Esophagus squamous epithelium (tissue), 5 donors: ENCODE measurements around the gene CD82. TPM values are rescaled to one million over a fixed set of nuclear protein-coding genes. Genes with fewer than 3 reads are reported as not detected.

ENCODE experiments used
- DNase-seq: peaks from one replicate; lab custom pipeline; 2025; lab: John Stamatoyannopoulos, UW
- H3K27ac ChIP-seq, 4 donors: fragments of 200-600 bp; sonication (generic); one replicate each; pipeline ENCODE4 v1.5.1; 2016 to 2019; ENCODE audit warnings: mild to moderate bottlenecking in 1 of 4
- H3K27me3 ChIP-seq, 4 donors: fragments of 200-600 bp; sonication (generic); 1 replicate in 3 of 4; 2 replicates in 1 of 4; pipeline versions ENCODE4 v1.5.1 to v1.6.0; 2017 to 2021; ENCODE audit warnings: antibody characterized with exemption in 1 of 4
- H3K36me3 ChIP-seq, 3 donors: fragments of 200-600 bp; sonication (generic); one replicate each; pipeline ENCODE4 v1.5.1; 2016 to 2019
- H3K4me1 ChIP-seq, 3 donors: fragments of 200-600 bp; sonication (generic); one replicate each; pipeline ENCODE4 v1.5.1; 2017 to 2019
- H3K4me3 ChIP-seq, 4 donors: fragments of 200-600 bp; sonication (generic); 1 replicate in 3 of 4; 2 replicates in 1 of 4; pipeline ENCODE4 v1.5.1; 2016 to 2019; ENCODE audit warnings: mild to moderate bottlenecking in 2 of 4, moderate library complexity in 1 of 4
- H3K9me3 ChIP-seq, 3 donors: fragments of 200-600 bp; sonication (generic); one replicate each; pipeline ENCODE4 v1.5.1; 2016 to 2019
- CTCF ChIP-seq, 6 experiments: fragments of 450-650 bp in 4 of 6; fragments of 200-600 bp in 2 of 6; sonication (generic) in 2 of 6; IDR thresholded peaks; one replicate each; pipeline ENCODE4 v1.5.1; 2016 to 2019; ENCODE audit warnings: antibody characterized with exemption in 6 of 6, mild to moderate bottlenecking in 4 of 6, moderate library complexity in 4 of 6
- POLR2A ChIP-seq, 4 donors: fragments of 450-650 bp; IDR thresholded peaks; one replicate each; pipeline ENCODE4 v1.6.1; 2017; ENCODE audit warnings: antibody characterized with exemption in 4 of 4, mild to moderate bottlenecking in 4 of 4, moderate library complexity in 3 of 4
- WGBS, 2 donors: methylation state at CpG; one replicate each; pipeline ENCODE4 v1.1.5; 2018; 5-methylcytosine and 5-hydroxymethylcytosine counted together
- intact Hi-C: fragments of 100-400 bp; cut with DNase I; formaldehyde crosslinking; loops from one replicate; pipeline ENCODE4 v1.15.0; 2022
- total RNA-seq, 4 donors: library from RNA; depleted of rRNA; stranded (reverse); fragments of >200 nt; gene quantifications; one replicate each; pipeline ENCODE4 v1.1.0, GENCODE V29; 2016
- donor health status: DM: yes; HTN: yes; CAD: no.

The CD82 gene
- total RNA-seq, 4 donors from 2014 or later = 70.9 to 137 (median 108) TPM

GRCh38 chr11:44626645-44627044, 61.2 kb downstream of the CD82 start:
- WGBS, 2 donors = 94 to 100% methylated on average over 2 of the region's 2 CpGs
- intact Hi-C loops = loop anchor here (10.0 kb wide), 1 partner anchor 98 kb away; the partner anchor contains the start of gene TSPAN18
- Histone ChIP-seq H3K4me3 (no peak overlapping the region), H3K27me3 (no peaks in the 10 kb centered on the region), H3K9me3 (no peaks in the 10 kb centered on the region), H3K27ac (peak overlapping the region in 2 of 4 donors; percentile 59 to 69), H3K36me3 (peaks cover 0 to 6% (median 0%) of the 10 kb centered on the region in 3 donors), H3K4me1 (peaks cover 5 to 46% (median 13%) of the 10 kb centered on the region in 3 donors)
- no peak for DNase-seq
- TF ChIP-seq POLR2A (IDR thresholded peaks at IDR 0.05) (no peak), CTCF (IDR thresholded peaks at IDR 0.05) (no peak)

- peaks cover 1 to 39% (median 13%) of the 10 kb centered on the region in 3 donors for H3K4me1 ChIP-seq
- no peak overlapping the region for H3K4me3 ChIP-seq
- peak overlapping the region; percentile 10 to 69 (median 56) for H3K27ac ChIP-seq
- WGBS, 2 donors = 56% methylated on average over 4 of the region's 4 CpGs
- H3K9me3 ChIP-seq = no peaks in the 10 kb centered on the region
- no peak for TF ChIP-seq POLR2A (IDR thresholded peaks at IDR 0.05)
- no peak for TF ChIP-seq CTCF (IDR thresholded peaks at IDR 0.05)
- intact Hi-C loops = loop anchor here (10.0 kb wide), 1 partner anchor 98 kb away; the partner anchor contains the start of gene TSPAN18
- DNase-seq = no peak
- no peaks in the 10 kb centered on the region for H3K27me3 ChIP-seq
- no peaks in the 10 kb centered on the region for H3K36me3 ChIP-seq
These were observed 61.8 kb downstream of the CD82 start for GRCh38 chr11:44627165-44627789.

GRCh38 chr11:44627911-44628729, 62.7 kb downstream of the CD82 start:
- no peak for DNase-seq
- Histone ChIP-seq H3K27me3 (no peaks in the 10 kb centered on the region), H3K4me1 (peaks cover 0 to 31% (median 13%) of the 10 kb centered on the region in 3 donors), H3K9me3 (no peaks in the 10 kb centered on the region), H3K36me3 (no peaks in the 10 kb centered on the region), H3K27ac (peak overlapping the region; percentile 10 to 69 (median 56)), H3K4me3 (no peak overlapping the region)
- TF ChIP-seq CTCF (IDR thresholded peaks at IDR 0.05) (no peak), POLR2A (IDR thresholded peaks at IDR 0.05) (no peak)
- WGBS, 2 donors = 54 to 67% methylated on average over 3 to 4 of the region's 9 CpGs
- intact Hi-C loops = loop anchor here (10.0 kb wide), 1 partner anchor 97 kb away; the partner anchor contains the start of gene TSPAN18

- Histone ChIP-seq H3K27ac (peak overlapping the region in 2 of 4 donors; percentile 4 to 59), H3K4me3 (no peak overlapping the region), H3K27me3 (no peaks in the 10 kb centered on the region), H3K9me3 (no peaks in the 10 kb centered on the region), H3K36me3 (no peaks in the 10 kb centered on the region), H3K4me1 (peaks cover 0 to 26% (median 7%) of the 10 kb centered on the region in 3 donors)
- intact Hi-C loops = loop anchor here (10.0 kb wide), 1 partner anchor 96 kb away; the partner anchor contains the start of gene TSPAN18
- no peak for DNase-seq
- WGBS, 2 donors = 72 to 76% methylated on average over 13 to 14 of the region's 14 CpGs
- TF ChIP-seq CTCF (IDR thresholded peaks at IDR 0.05) = no peak
- TF ChIP-seq POLR2A (IDR thresholded peaks at IDR 0.05) = no peak
These were observed 63.6 kb downstream of the CD82 start for GRCh38 chr11:44628730-44629700.
